Subcutaneous adipose tissue (tissue), 4 donors: ENCODE results near the gene LOX. TPM values are rescaled to one million over a fixed set of nuclear protein-coding genes. Genes with fewer than 3 reads are reported as not detected.

Experiments
- CTCF ChIP-seq: fragments of 450-650 bp; IDR thresholded peaks from one replicate; pipeline ENCODE4 v1.5.1; 2016; ENCODE audit warnings: low read depth, mild to moderate bottlenecking, control low read depth, antibody characterized with exemption, moderate library complexity
- total RNA-seq, 4 donors: library from RNA; depleted of rRNA; stranded (reverse); fragments of >200 nt; gene quantifications; one replicate each; pipeline ENCODE4 v1.1.0, GENCODE V29; 2016

LOX gene
- total RNA-seq, 4 donors from 2014 or later = 22.2 to 161 (median 73.2) TPM

GRCh38 chr5:122077366-122078115, 518 bp downstream of the LOX start:
- TF ChIP-seq CTCF = no peak

- no peak for TF ChIP-seq CTCF
These were observed 1.2 kb downstream of the LOX start for GRCh38 chr5:122076669-122077365.

GRCh38 chr5:122076050-122076461, 2.0 kb downstream of the LOX start:
- TF ChIP-seq CTCF = no peak

- TF ChIP-seq CTCF = no peak
These were observed 4.2 kb downstream of the LOX start for GRCh38 chr5:122073864-122074263.

- TF ChIP-seq CTCF = no peak
These were observed 5.0 kb downstream of the LOX start for GRCh38 chr5:122073018-122073417.

GRCh38 chr5:122067390-122067789, 10.7 kb downstream of the LOX start:
- TF ChIP-seq CTCF = no peak

DNA sequence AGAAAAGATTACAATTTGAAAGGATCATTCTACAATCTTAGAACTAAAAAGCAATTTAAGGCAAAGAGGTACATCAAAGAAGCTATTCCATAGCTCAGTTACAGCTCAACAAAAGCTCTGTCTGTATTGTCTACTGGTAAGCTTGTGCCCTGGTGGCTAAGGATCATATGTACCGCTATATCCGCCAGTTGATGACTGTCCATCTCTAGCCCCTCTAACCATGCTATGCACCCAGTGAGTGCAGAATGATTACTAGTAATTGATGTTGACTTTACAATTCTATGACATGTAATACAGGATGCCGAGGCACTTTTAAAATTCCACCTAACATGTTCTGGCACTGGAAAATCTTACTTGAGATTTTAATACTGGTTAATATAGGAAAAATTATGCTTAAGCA, 13.1 kb downstream of the LOX start:
- no peak for TF ChIP-seq CTCF
